PC-3 (cell line): Measurements from ENCODE around the gene TLCD2. TPM values are rescaled to one million over a fixed set of nuclear protein-coding genes. Genes with fewer than 3 reads are reported as not detected.

ENCODE experiments used
- ATAC-seq: fragments of 200-7000 bp; cut with Tn5 transposase; 2 replicates; pipeline ENCODE4 v1.9.1; 2020; ENCODE audit warnings: mild to moderate bottlenecking, moderate library complexity
- BruUV-seq: library from RNA; stranded (reverse); fragments of 400-500 nt; replicated peaks from 2 replicates; lab custom pipeline; 2021; lab: Mats Ljungman, UMichigan
- CTCF ChIA-PET: fragments of 300-600 bp; sonication (Branson Sonifier 250); formaldehyde crosslinking; loops from one replicate; lab custom pipeline; 2022; ENCODE audit warnings: antibody characterized with exemption; lab: Charles Lee
- POLR2A ChIA-PET: fragments of 300-600 bp; sonication (Branson Sonifier 250); formaldehyde crosslinking; loops from one replicate; lab custom pipeline; 2022; ENCODE audit warnings: antibody characterized with exemption; ENCODE audit not compliant: unreplicated experiment; lab: Charles Lee
- DNase-seq: peaks from one replicate; pipeline ENCODE4 v3.0.0-alpha.2; 2015
- H2AFZ ChIP-seq: fragments of 300-600 bp; sonication (generic); 2 replicates; pipeline ENCODE4 v1.6.0; 2016; ENCODE audit warnings: antibody characterized with exemption, low read length
- H3F3A ChIP-seq: fragments of 300-600 bp; sonication (generic); one replicate; pipeline ENCODE4 v1.6.0; 2017; ENCODE audit warnings: antibody characterized with exemption, low read length, control low read depth, mild to moderate bottlenecking; ENCODE audit not compliant: unreplicated experiment
- H3K27ac ChIP-seq: fragments of 300-600 bp; sonication (generic); 2 replicates; pipeline ENCODE4 v1.5.1; 2016; ENCODE audit warnings: mild to moderate bottlenecking, low read length
- H3K27me3 ChIP-seq: fragments of 300-600 bp; sonication (generic); 2 replicates; pipeline ENCODE4 v1.6.1; 2016; ENCODE audit warnings: low read length, mixed read lengths
- H3K36me3 ChIP-seq: fragments of 300-600 bp; sonication (generic); 2 replicates; pipeline ENCODE4 v1.6.1; 2016; ENCODE audit warnings: low read depth, mixed run types, low read length, mixed read lengths
- H3K4me1 ChIP-seq: fragments of 300-600 bp; sonication (generic); 2 replicates; pipeline ENCODE4 v1.5.1; 2016; ENCODE audit warnings: low read length; ENCODE audit not compliant: insufficient read depth
- H3K4me2 ChIP-seq: fragments of 300-600 bp; sonication (generic); 2 replicates; pipeline ENCODE4 v1.6.0; 2016; ENCODE audit warnings: low read length
- H3K4me3 ChIP-seq: fragments of 300-600 bp; sonication (generic); 2 replicates; pipeline ENCODE4 v1.5.1; 2016; ENCODE audit warnings: mild to moderate bottlenecking, low read length, mixed read lengths
- H3K79me2 ChIP-seq: fragments of 300-600 bp; sonication (generic); 2 replicates; pipeline ENCODE4 v1.6.1; 2017; ENCODE audit warnings: low read length, mixed read lengths
- H3K9ac ChIP-seq: fragments of 300-600 bp; sonication (generic); 2 replicates; pipeline ENCODE4 v1.6.0; 2016; ENCODE audit warnings: mild to moderate bottlenecking, low read length
- H3K9me2 ChIP-seq: fragments of 300-600 bp; sonication (generic); replicated peaks from 2 replicates; pipeline ENCODE4 v1.6.1; 2016; ENCODE audit warnings: mixed run types, low read length, mixed read lengths
- H3K9me3 ChIP-seq: fragments of 300-600 bp; sonication (generic); 2 replicates; pipeline ENCODE4 v1.6.1; 2016; ENCODE audit warnings: low read length, mixed read lengths
- H4K20me1 ChIP-seq: fragments of 300-600 bp; sonication (generic); 2 replicates; pipeline ENCODE4 v1.6.1; 2016; ENCODE audit warnings: low read length, mixed read lengths
- CTCF ChIP-seq: fragments of 300-600 bp; sonication (generic); conservative IDR thresholded peaks from 2 replicates; pipeline ENCODE4 v1.5.1; 2017; ENCODE audit warnings: antibody characterized with exemption, low read depth, mild to moderate bottlenecking, low read length
- EZH2 ChIP-seq: fragments of 300-600 bp; sonication (generic); IDR thresholded peaks from one replicate; pipeline ENCODE4 v1.6.1; 2017; ENCODE audit warnings: antibody characterized with exemption, mild to moderate bottlenecking, low read length; ENCODE audit not compliant: unreplicated experiment
- EZH2phosphoT487 ChIP-seq: fragments of 300-600 bp; sonication (generic); IDR thresholded peaks from 2 replicates; pipeline ENCODE4 v1.6.1; 2018; ENCODE audit warnings: mild to moderate bottlenecking, antibody characterized with exemption, low read length, borderline replicate concordance
- intact Hi-C: fragments of 100-400 bp; cut with micrococcal nuclease; formaldehyde crosslinking; loops from 2 replicates; pipeline ENCODE4 v1.9.0; 2023
- total RNA-seq: library from RNA; depleted of rRNA; stranded (reverse); fragments of >200 nt; gene quantifications from 2 replicates; pipeline ENCODE4 v1.2.3, GENCODE V29; 2014

TLCD2 gene
- total RNA-seq, 1 experiment from 2014 or later = 0.77 TPM

DNA sequence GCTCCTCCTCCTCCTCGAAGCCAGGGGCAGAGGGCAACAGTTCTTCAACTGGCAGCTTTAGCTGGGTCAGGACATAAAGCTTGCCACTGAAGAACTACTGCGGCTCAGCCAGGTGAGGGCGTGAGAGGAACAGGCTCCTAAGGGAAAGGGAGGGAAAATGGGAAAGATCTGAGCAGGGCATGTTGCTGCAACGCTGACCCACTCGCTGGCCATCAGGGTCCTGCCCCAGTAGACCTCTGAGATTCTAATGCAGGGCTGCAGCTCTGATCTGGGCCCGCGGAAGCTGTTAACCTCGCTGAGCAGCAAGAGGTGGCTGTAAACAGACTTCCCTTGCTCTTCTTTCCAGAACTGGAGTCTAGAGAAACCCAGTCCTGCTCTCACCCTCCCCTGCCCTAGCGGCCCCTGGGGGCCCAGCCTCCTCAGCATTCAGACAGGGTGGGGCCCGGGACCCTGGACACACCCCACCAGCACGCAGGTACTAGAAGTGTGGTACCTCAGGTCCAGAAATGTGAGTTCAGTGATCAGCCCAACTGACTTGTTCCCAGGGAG is 3.8 kb upstream of the TLCD2 start:
- H3K9ac ChIP-seq = peak overlapping the region; percentile 92
- TF ChIP-seq EZH2phosphoT487 (no peak), CTCF (peak; percentile 56)
- H3K36me3 ChIP-seq = peaks cover 21% of the 10 kb centered on the region
- intact Hi-C loops = no loop called here
- no peaks in the 10 kb centered on the region for H3K9me3 ChIP-seq
- ChIA-PET CTCF (no interaction called here), POLR2A (no interaction called here)
- no peak overlapping the region for H2AFZ ChIP-seq
- no peaks in the 10 kb centered on the region for H3K9me2 ChIP-seq
- peak overlapping the region; percentile 100 for H3K4me2 ChIP-seq
- peak overlapping the region; percentile 96 for H3K27ac ChIP-seq
- ATAC-seq (no peak), DNase-seq (peak; percentile 56)
- peaks cover 35% of the 10 kb centered on the region for H4K20me1 ChIP-seq
- H3K79me2 ChIP-seq = peaks cover 46% of the 10 kb centered on the region
- H3K27me3 ChIP-seq = no peaks in the 10 kb centered on the region
- H3K4me3 ChIP-seq = peak overlapping the region; percentile 81
- H3K4me1 ChIP-seq = peaks cover 39% of the 10 kb centered on the region
- BruUV-seq = no TSS peak
- peaks cover 13% of the 10 kb centered on the region for H3F3A ChIP-seq

GRCh38 chr17:1713160-1713877 is 3.1 kb upstream of the TLCD2 start:
- Histone ChIP-seq H3K4me1 (peaks cover 39% of the 10 kb centered on the region), H3K4me3 (peak overlapping the region; percentile 81), H3K36me3 (peaks cover 21% of the 10 kb centered on the region), H3K79me2 (peaks cover 46% of the 10 kb centered on the region), H3K27me3 (no peaks in the 10 kb centered on the region), H2AFZ (no peak overlapping the region), H3K9ac (no peak overlapping the region), H4K20me1 (peaks cover 35% of the 10 kb centered on the region), H3F3A (peaks cover 13% of the 10 kb centered on the region), H3K9me2 (no peaks in the 10 kb centered on the region), H3K27ac (no peak overlapping the region), H3K9me3 (no peaks in the 10 kb centered on the region), H3K4me2 (peak overlapping the region; percentile 100)
- intact Hi-C loops = no loop called here
- POLR2A ChIA-PET = interaction anchor here (0.6 kb wide), 1 partner anchor 21 kb away, joined by 4 read pairs; no protein-coding TSS in a partner anchor
- TF ChIP-seq EZH2phosphoT487 (no peak), CTCF (no peak), EZH2 (no peak)
- no peak for DNase-seq
- BruUV-seq = TSS peak; percentile 25
- ATAC-seq = no peak
- CTCF ChIA-PET = no interaction called here

DNA sequence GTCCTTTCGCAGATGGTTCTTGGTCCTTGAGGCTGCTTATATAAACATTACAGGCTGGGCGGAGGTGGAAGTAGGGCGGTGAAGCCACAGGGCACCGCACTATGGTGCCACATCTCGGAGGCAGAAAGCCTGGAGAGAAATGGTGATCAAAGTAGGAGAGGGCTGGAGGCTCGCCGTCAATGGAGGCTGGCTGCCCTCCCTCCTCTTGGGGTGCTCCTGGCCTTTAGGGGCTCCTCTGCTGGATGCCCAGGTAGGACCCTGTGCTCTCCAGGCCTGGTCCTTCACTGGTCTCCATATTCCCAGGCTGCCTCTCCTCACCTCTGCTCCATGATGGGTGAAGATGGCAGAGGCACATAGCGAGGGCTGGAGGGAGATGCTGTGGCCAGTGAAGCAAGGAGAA is 2.1 kb upstream of the TLCD2 start:
- Histone ChIP-seq H3K9me2 (no peaks in the 10 kb centered on the region), H3K4me3 (no peak overlapping the region), H3K36me3 (peaks cover 21% of the 10 kb centered on the region), H3K27ac (no peak overlapping the region), H3F3A (peaks cover 13% of the 10 kb centered on the region), H3K4me1 (peaks cover 33% of the 10 kb centered on the region), H2AFZ (no peak overlapping the region), H4K20me1 (peaks cover 35% of the 10 kb centered on the region), H3K9me3 (no peaks in the 10 kb centered on the region), H3K9ac (no peak overlapping the region), H3K79me2 (peaks cover 46% of the 10 kb centered on the region), H3K27me3 (no peaks in the 10 kb centered on the region), H3K4me2 (peak overlapping the region; percentile 100; the same call in 1 of the 2 replicates)
- TF ChIP-seq EZH2 (no peak), CTCF (no peak), EZH2phosphoT487 (no peak)
- no peak for ATAC-seq
- BruUV-seq = no TSS peak
- CTCF ChIA-PET = no interaction called here
- intact Hi-C loops = no loop called here
- no peak for DNase-seq
- POLR2A ChIA-PET = no interaction called here
